IPS-11a (cell line): ENCODE results near the gene ACSF2.

Experiments
- H3K4me3 ChIP-seq: one replicate; pipeline ENCODE4 v1.5.1; 2013; ENCODE audit warnings: low read depth, low read length, control low read depth

Gene ACSF2

DNA sequence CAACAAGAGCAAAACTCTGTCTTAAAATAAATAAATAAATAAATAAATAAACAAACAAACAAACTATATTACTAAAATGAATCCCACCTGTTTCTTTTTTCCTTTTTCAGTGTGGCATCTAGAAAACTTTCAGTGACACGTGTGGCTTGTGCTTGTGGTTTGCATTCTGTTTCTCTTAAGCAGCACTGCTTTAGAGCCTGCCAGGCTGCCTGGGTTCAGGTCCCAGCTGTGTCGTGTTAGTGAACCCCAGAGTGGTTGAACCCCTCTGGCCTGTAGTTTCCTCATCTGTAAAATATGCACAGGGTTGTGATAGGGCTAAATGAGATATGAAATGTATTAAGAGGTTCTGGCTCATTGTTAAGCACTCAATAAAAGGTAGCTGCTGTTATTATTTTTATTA is 94.5 kb downstream of the ACSF2 start:
- H3K4me3 ChIP-seq: no peak overlapping the region

DNA sequence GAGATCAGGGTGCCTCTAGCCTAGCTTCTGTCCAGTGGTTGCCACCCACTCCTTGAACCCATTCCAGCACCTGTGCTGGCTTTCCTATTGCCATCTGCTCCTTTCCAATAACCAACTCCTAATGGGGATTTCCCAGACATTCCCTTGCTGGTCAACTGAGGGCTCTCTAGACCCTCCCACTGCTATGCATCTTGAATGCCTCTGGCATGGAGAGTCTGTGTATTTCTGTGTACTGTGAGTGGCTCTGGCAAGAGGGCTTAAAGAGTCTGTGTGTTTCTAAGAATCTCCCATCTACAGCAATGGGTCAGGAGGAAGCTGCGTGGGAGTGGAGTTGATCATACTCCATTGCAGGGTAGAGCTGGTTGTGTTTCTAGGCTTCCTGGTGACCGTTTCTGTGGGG is 95.5 kb downstream of the ACSF2 start:
- no peak overlapping the region for H3K4me3 ChIP-seq

GRCh38 chr17:50522766-50523165 is 96.7 kb downstream of the ACSF2 start:
- no peak overlapping the region for H3K4me3 ChIP-seq

DNA sequence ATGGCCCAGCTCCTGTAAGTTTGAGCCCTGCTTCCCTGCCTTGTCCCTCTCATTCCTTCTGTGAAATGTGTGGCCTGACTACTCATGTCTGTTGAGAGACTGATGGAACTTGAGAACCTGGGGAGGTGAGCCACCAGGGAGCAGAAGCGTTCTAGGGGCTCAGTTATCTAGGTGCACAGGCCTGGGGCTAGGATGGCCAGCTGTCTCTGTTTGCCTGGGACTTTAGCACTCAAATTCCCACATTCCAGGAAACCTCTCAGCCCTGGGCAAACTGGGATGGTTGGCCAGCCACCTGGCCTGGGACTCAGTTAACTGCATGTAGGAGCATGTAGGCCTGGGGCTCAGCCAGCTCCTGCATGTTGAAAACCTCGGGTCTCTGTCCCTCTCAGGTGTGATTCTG is 97.2 kb downstream of the ACSF2 start:
- no peak overlapping the region for H3K4me3 ChIP-seq
